ENCODE data around the gene SRSF9.
"Not testable (repeated sequence)": the region's sequence is repeated elsewhere in the genome, so short reads cannot be mapped to it uniquely, and the experiment has no call there.

The SRSF9 gene

GRCh38 chr12:120453060-120453750 is 16.3 kb downstream of the SRSF9 start:
- DNase-seq, result no peak

- DNase-seq, result not testable (repeated sequence)
These were observed 17.0 kb downstream of the SRSF9 start for GRCh38 chr12:120452524-120452923.

- DNase-seq, result no peak
These were observed 21.6 kb downstream of the SRSF9 start for GRCh38 chr12:120447992-120448391.

- not testable (repeated sequence) for DNase-seq
These were observed 22.7 kb downstream of the SRSF9 start for GRCh38 chr12:120446844-120447178.

- DNase-seq, result peak; percentile 4 to 87 (median 78)
These were observed 23.4 kb downstream of the SRSF9 start, which contains the start of the genes GATC and TRIAP1 for GRCh38 chr12:120445911-120446843. Gene GATC, plus strand, starts transcription at chr12:120446444. Its CDS starts 37 bp downstream, at chr12:120446481. Gene TRIAP1, minus strand, starts transcription at chr12:120446384. Its CDS starts 12 bp downstream, at chr12:120446372.

GRCh38 chr12:120444676-120445075 is 24.9 kb downstream of the SRSF9 start:
- DNase-seq, result no peak

GRCh38 chr12:120439646-120440247 is 29.8 kb downstream of the SRSF9 start:
- peak in 44 of 58 donors; percentile 0 to 52 (median 10) for DNase-seq

GRCh38 chr12:120438495-120439198 is 30.9 kb downstream of the SRSF9 start:
- DNase-seq, result no peak

GRCh38 chr12:120437735-120438494 is 31.6 kb downstream of the SRSF9 start, which contains the start of gene COX6A1:
Gene COX6A1, plus strand, starts transcription at chr12:120438113. Its CDS starts 14 bp downstream, at chr12:120438127.
- peak; percentile 44 to 97 (median 89) for DNase-seq

- DNase-seq, result no peak
These were observed 36.6 kb downstream of the SRSF9 start for GRCh38 chr12:120432772-120433525.

GRCh38 chr12:120429368-120429767 is 40.2 kb downstream of the SRSF9 start:
- no peak for DNase-seq

- DNase-seq, result no peak
These were observed 40.8 kb downstream of the SRSF9 start for GRCh38 chr12:120428597-120429229.

GRCh38 chr12:120425797-120426196 is 43.8 kb downstream of the SRSF9 start:
- DNase-seq, result no peak

GRCh38 chr12:120422892-120423456 is 46.6 kb downstream of the SRSF9 start:
- no peak for DNase-seq

GRCh38 chr12:120421701-120422100 is 47.8 kb downstream of the SRSF9 start:
- DNase-seq, result no peak

GRCh38 chr12:120417917-120418580 is 51.5 kb downstream of the SRSF9 start:
- no peak for DNase-seq

GRCh38 chr12:120416490-120417216 is 52.9 kb downstream of the SRSF9 start:
- no peak for DNase-seq
